Measurements from ENCODE around the gene CCDC200.
"Not testable (repeated sequence)": the region's sequence is repeated elsewhere in the genome, so short reads cannot be mapped to it uniquely, and the experiment has no call there.

The CCDC200 gene

DNA sequence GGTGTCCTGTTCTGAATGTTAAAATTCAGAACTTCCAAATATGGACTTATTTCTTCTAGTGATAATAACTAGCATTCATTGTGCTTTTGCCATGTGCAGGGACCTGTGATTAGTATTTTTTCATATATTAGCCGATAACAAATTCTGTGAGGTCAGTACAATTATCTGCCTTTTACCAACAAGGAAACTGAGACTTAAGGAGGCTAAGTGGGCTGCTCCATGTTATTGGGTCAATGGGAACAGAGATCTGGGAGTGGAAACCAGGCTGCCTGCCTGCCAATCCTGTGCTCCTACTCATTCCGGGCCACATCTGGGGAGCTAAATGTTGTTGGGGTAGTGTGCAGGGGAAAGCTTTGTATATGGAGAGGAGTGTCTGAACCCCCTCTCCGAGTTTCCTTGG lies 13.1 kb downstream of the CCDC200 start:
- no peak for DNase-seq

DNA sequence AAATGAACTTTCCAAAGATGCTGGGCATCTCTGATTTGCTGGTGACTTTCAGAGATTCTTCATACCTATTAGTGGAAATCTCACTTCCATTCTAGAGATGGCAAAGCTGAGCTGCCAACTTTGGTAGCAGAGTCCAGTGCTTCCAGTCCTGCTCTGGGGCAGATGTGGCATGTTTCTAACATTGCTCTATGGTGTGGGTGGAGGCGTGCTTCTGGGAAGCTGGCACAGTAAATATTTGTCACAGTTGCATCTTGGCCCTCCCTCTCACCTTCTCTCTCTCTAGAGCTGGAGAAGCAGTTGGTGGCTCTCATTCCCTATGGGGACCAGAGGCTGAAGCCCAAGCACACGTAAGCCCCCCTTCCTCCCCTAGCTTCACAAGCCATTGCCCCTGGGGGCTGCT lies 14.9 kb downstream of the CCDC200 start:
- DNase-seq: no peak

DNA sequence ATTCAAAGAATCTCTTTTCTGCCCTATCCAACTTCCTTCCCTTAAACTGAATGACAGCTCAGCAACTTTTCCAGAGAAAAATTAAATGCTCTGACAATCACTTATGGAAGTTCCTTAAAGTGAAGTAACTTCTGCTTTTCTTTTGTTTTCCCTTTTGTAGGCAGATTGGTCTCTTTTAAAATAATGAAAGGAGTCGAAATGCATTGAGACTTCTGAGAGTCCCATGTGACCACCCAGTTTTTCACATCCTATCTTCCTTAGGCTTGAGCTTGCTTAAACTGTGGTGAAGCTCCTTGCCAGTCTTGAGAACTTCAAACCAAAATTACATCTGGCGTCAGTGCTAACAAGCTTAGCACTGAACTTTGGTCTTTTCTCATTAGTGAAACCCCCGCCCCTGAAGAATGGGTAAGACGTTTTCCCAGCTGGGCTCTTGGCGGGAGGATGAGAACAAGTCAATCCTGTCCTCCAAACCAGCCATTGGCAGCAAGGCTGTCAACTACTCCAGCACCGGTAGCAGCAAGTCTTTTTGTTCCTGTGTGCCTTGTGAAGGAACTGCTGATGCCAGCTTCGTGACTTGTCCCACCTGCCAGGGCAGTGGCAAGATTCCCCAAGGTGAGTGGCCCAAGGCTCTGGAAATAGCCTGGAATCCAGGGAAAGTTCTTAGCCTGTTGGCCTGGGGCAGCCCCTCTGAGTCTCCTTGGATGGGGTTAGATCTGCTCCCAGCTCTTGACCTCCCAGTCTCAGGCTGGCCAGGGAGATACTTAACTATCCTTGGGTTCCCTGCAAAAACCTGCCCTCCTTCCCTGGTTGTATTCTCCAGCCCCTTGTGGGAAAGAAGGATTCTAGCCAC lies 15.6 kb downstream of the CCDC200 start:
- peak; percentile 71 for DNase-seq

GRCh38 chr17:43211480-43212402 lies 16.7 kb downstream of the CCDC200 start, which contains the start of gene TMEM106A:
TSS of gene TMEM106A (plus strand) at chr17:43211875. CDS start at chr17:43213042, 1,167 bp downstream.
- peak; percentile 68 for DNase-seq

DNA sequence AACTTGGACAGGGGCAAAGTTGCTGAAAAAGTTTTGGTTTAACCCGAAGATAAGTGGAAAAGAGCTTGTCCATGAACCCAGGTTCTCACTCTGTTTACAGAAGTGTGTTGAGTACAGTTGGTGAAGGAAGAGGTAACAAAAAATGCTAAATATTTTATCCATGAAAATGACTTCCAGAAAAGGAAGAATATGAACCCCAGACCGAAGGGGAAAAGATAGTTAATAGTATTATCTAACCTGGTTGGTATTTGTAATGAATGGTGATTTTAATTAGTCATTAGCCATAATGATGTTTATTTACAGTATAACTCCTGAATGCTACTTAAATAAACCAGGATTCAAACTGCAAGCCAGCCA lies 17.3 kb downstream of the CCDC200 start:
- DNase-seq: no peak

- no peak for DNase-seq
These were observed 17.8 kb downstream of the CCDC200 start for GRCh38 chr17:43210576-43210975.

DNA sequence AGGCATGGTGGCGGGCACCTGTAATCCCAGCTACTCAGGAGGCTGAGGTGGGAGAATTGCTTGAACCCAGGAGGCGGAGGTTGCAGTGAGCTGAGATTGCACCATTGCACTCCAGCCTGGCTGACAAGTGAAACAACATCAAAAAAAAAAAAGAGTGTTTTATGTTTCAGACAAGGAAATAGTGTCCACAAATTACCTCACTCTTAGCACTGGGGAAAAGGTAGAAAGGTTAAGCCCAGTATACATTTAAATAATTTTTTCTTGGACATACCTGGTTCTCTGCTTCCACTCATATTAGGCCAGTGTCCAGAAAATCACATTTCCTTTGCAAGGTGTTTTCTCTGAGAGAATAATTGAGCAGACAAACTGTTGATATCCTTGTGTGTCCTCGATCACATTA lies 25.4 kb downstream of the CCDC200 start:
- DNase-seq: not testable (repeated sequence)

GRCh38 chr17:43200127-43200526 lies 28.3 kb downstream of the CCDC200 start:
- DNase-seq: no peak

- DNase-seq: no peak
These were observed 28.8 kb downstream of the CCDC200 start for GRCh38 chr17:43199633-43200032.

GRCh38 chr17:43193251-43193650 lies 35.2 kb downstream of the CCDC200 start:
- DNase-seq: no peak

- DNase-seq: not testable (repeated sequence)
These were observed 41.8 kb downstream of the CCDC200 start for GRCh38 chr17:43186656-43187055.

GRCh38 chr17:43183921-43184320 lies 44.5 kb downstream of the CCDC200 start:
- no peak for DNase-seq

GRCh38 chr17:43176119-43176570 lies 52.3 kb downstream of the CCDC200 start:
- DNase-seq: no peak

GRCh38 chr17:43175213-43176118 lies 53.0 kb downstream of the CCDC200 start:
- no peak for DNase-seq

DNA sequence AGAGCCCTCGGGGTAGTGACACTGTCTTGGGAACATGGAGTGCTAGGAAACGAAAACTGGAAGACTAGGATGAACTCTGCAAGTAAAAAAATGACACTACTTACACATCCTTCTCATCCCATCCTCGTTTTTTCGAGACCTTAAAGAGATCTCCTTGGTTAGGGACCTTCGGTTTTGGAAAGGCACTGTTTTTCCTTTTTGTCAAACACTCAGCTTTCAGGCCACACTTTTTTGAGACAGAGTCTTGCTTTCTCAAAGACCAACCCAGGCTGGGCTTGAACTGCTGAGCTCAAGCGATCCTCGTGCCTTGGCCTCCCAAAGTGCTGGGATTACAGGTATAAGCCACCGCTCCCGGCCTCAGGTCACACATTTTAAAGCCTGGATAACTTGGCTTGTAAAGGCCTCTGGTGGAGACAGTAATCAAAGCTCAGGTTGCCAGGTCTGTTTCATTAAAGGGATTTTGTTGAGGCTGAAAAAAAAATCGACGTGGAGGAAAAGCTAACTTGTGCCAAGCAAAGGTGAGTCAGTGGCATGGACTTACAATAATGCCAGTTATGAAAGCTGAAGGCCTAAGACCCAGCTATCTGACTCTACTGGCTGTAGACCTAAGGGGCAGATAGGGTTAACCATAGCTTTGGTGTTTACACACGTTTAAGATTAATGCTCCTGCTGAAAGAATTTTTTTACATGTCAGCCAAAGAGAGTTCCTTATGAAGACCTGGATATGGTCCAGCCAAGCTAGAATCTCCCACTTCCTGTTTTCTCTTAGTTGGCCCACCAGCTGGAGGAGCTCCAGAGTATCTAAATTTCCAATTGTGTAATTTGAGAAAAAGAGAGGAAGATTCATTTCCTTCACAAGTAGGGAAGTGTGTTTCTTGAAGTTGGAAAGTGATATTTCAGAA lies 56.6 kb downstream of the CCDC200 start:
- DNase-seq: peak; percentile 98
